Left renal pelvis (tissue), 4 donors: Measurements from ENCODE around the gene SRSF5. TPM values are rescaled to one million over a fixed set of nuclear protein-coding genes. Genes with fewer than 3 reads are reported as not detected.
"Not testable (repeated sequence)": the region's sequence is repeated elsewhere in the genome, so short reads cannot be mapped to it uniquely, and the experiment has no call there.

ENCODE experiments used
- DNase-seq, 4 donors: peaks; one replicate each; pipeline ENCODE4 v3.0.0-alpha.2; 2013; ENCODE audit warnings: low read depth in 4 of 4, low spot score in 3 of 4
- polyA plus RNA-seq, 4 donors: library from polyadenylated mRNA; unstranded; fragments of 120-200 nt; gene quantifications; one replicate each; pipeline ENCODE4 v1.2.1, GENCODE V29; 2013; ENCODE audit not compliant: insufficient read length in 4 of 4

SRSF5 gene
- polyA plus RNA-seq, 4 donors: 490 to 755 (median 616) TPM

- no peak for DNase-seq
These were observed 38.0 kb downstream of the SRSF5 start for GRCh38 chr14:69804902-69805301.

- no peak for DNase-seq
These were observed 40.2 kb downstream of the SRSF5 start for GRCh38 chr14:69807192-69807591.

- DNase-seq: no peak
These were observed 42.2 kb downstream of the SRSF5 start for GRCh38 chr14:69808919-69809808.

DNA sequence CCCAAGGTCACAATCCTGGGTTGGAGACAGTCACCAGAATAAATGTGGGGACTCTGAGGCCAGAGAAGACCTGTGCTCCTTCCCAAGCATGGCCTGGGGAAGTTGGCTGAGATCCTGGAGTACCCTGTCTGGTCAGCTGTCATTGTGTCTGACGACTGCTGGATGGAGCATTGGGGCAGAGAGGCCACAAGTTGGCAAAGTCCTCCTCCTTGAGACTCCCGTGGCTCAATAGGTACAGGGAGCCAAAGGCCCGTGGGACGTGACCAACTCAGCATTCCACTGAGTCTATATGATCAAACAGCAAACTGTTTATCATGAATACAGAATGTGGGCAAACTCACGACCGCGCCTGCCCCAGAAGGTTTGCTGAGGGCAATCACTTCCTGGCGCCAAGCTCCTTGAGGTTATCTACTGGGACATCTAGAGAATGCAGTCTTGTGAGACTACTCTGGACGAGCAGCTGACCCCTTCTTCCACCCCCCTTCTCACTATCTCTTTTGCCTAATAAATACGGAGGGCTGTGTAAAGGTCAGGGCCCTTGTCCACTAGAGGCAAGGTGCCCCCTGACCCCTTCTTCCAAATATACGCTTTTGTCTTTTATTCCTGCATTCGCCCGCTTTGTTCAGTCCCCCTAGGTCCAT lies 44.4 kb downstream of the SRSF5 start:
- DNase-seq: no peak

DNA sequence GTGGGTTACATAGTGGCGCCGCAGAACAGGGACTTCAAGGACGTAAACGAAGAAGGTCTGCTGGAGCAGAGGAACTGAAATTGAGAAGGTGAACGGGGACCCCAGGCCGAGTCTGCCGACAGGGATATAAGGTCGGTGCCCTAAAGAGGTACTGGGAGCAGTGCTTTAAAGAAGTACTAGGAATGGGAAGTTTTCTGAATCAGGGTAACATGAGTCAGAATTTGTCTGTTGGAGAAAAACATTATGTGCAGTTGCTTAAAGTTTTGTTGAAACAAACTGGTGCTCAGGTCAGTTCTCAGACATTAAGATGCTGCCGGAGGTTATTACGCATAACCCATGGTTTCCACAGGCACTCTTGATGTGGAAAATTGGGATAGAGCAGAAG lies 44.9 kb downstream of the SRSF5 start:
- DNase-seq: no peak

DNA sequence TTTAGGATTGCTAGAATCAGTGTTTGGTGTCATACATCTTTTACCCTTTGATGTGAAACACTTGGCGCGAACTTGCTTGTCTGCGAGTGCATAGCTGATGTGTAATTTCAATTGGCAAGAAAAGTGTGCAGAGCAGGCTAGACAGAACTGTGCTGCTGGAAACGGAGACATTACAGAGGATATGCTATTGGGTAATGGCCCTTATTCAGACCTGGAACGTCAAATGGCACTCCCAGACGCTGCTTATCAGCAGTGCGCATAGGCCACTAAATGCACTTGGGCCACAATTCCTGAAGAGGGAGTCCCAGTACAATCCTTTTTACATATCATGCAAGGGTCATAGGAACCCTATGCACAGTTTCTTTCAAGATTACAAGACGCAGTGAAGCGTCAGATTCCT lies 45.8 kb downstream of the SRSF5 start:
- no peak for DNase-seq

- not testable (repeated sequence) for DNase-seq
These were observed 46.4 kb downstream of the SRSF5 start for GRCh38 chr14:69813346-69813745.

DNA sequence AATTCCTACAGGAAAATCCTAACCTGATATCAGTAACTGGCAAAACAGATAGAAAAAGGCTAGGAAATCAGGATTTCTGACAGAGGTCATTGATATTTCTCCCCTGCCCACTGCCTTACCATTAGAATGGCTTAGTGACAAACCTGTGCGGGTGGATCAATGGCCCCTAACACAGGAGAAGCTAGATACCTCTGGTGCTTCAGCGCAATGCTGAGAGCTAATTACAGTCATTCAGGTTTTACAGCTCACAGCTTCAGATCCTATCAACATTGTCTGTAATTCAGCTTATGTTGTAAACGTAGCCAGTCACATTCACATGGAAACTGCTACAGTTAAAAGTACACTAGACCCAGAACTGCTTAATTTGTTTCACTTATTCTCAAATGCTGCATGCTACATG lies 47.5 kb downstream of the SRSF5 start:
- DNase-seq: no peak

- DNase-seq: no peak
These were observed 48.6 kb downstream of the SRSF5 start for GRCh38 chr14:69815556-69815955.

GRCh38 chr14:69816216-69816615 lies 49.3 kb downstream of the SRSF5 start:
- DNase-seq: no peak

DNA sequence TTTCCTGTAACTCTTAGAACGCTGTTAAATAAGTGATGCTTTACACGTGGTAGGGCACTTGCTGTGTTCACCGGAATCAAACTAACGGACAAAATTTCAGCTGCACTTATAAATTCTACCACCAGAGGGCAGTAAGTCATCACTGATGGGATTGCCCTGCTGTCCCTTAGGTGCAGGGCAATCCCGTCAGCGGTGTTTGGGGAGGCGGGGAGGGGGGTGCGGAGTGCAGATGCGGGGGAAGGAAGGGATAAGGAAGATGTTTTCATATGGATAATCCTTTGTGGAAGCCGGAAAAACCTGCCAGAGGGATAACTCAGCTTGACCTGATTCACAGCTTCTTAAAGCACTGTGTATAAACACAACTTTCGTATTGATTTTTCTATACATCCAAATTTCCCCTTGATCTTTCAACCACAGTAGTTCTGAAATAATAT lies 51.8 kb downstream of the SRSF5 start:
- DNase-seq: peak in 3 of 4 donors; percentile 44 to 54 (median 52)

DNA sequence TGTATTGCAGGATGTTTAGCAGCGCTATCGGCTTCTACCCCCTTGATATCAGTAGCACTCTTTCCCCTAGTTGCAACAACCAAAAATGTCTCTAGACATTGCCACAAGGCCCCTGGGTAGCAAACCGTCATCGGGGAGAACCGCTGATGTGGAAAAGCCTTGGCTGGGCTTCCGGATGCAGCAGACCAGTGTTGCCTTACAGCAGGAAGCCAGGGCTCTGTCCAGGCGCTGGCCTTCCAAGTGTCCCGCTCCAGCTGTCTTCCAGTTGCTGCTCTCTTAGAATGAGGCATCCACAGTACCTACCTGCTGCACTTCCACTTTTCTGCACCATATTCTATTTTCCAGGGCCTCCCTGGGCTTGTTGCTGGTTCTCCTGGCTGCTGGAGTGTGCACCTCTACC lies 52.7 kb downstream of the SRSF5 start:
- DNase-seq: no peak

DNA sequence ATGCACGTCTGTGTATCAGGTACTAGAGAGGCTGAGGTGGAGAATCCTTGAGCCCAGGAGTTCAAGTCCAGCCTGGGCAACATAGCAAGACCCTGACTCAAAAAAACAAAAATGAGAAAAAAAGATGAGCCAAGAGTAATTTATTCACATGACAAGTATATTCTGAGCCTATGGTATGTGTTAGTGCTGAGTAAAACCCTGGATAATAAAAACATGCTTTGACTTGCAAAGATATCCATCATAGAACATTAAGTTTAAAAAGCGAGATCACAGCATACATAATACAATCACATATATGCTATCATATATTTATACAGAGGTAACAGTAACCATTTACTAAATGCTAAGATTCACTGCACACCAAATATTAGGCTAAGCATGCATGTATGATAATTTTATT lies 54.0 kb downstream of the SRSF5 start:
- no peak for DNase-seq

Other genes starting within 250 kb of the SRSF5 start
- under 1 TPM; 0.08 to 0.31 (median 0.12) TPM for gene CCDC177, start 192.3 kb upstream of the SRSF5 start, polyA plus RNA-seq
- 10 to 100 TPM; 18.5 to 28.3 (median 21.4) TPM for gene SUSD6, start 155.5 kb upstream of the SRSF5 start, polyA plus RNA-seq
- gene SLC10A1, start 30.1 kb downstream of the SRSF5 start, polyA plus RNA-seq: under 1 TPM in 3 of 4 donors, not detected in 1; 0.10 to 0.20 (median 0.14) TPM
- 1 to 10 TPM; 1.6 to 2.4 (median 2.2) TPM for gene SMOC1, start 112.3 kb downstream of the SRSF5 start, polyA plus RNA-seq